HepG2 (cell line): ENCODE results near the gene LRRC53.

Experiments
- POLR2A ChIP-seq, 2 experiments: IDR thresholded peaks; 2 replicates each; pipeline ENCODE4 v1.6.1; 2011; ENCODE audit warnings: low read depth in 2 of 2, low read length in 2 of 2, mild to moderate bottlenecking in 1 of 2, moderate library complexity in 1 of 2; ENCODE audit not compliant: insufficient read depth in 1 of 2
- POLR2AphosphoS5 ChIP-seq: IDR thresholded peaks from 2 replicates; pipeline ENCODE4 v1.6.1; 2012; ENCODE audit warnings: low read depth, low read length
- SRF ChIP-seq: IDR thresholded peaks from 2 replicates; pipeline ENCODE4 v1.6.1; 2011; ENCODE audit warnings: mild to moderate bottlenecking, low read depth, low read length, moderate library complexity

GRCh38 chr1:74528123-74528522, 15.7 kb upstream of the LRRC53 start:
- TF ChIP-seq POLR2A (IDR thresholded peaks at IDR 0.05; ENCODE audit: insufficient read depth in 1 of 2, low read depth in 2 of 2, low read length in 2 of 2): no peak
- no peak for TF ChIP-seq SRF
- no peak for TF ChIP-seq POLR2AphosphoS5
